A549 treated with RU486 at 1 μM for 4 hours (cell line): Measurements from ENCODE around the gene RPL39L. TPM values are rescaled to one million over a fixed set of nuclear protein-coding genes. Genes with fewer than 3 reads are reported as not detected.

ENCODE experiments used
- total RNA-seq: library from RNA; stranded (reverse); fragments of 200-300 nt; extraction: Qiagen RNA extraction; gene quantifications from 5 replicates; pipeline ENCODE4 v1.2.3, GENCODE V29; 2022; ENCODE audit warnings: low read depth

Gene RPL39L
- 49.3 to 61.6 TPM (median 52.4 TPM) in 5 replicates for total RNA-seq

GRCh38 chr3:187139126-187139894 is at the start of gene RPL39L:
TSS of gene RPL39L (minus strand) at chr3:187139496. CDS start at chr3:187121300, 18,196 bp downstream.

Other genes starting within 250 kb of the RPL39L start
- 2.1 to 3.9 TPM (median 3.4 TPM) in 5 replicates for gene ST6GAL1, start 209.0 kb downstream of the RPL39L start, total RNA-seq
- not detected in 5 replicates for gene RTP1, start 58.0 kb upstream of the RPL39L start, total RNA-seq
- gene MASP1, start 152.2 kb upstream of the RPL39L start, total RNA-seq, result 0.14 to 0.46 TPM in 2 of 5 replicates, not detected in the others
- gene RTP4, start 228.9 kb upstream of the RPL39L start, total RNA-seq, result not detected in 5 replicates